ENCODE measurements around the gene VTI1A. TPM values are rescaled to one million over a fixed set of nuclear protein-coding genes. Genes with fewer than 3 reads are reported as not detected.

Gene VTI1A
- total RNA-seq, 1 experiment from 2014 or later = 22.0 TPM

GRCh38 chr10:112832361-112832878, 385.4 kb downstream of the VTI1A start:
- peaks cover 64 to 66% of the 10 kb centered on the region in 2 experiments for H3K4me1 Mint-ChIP-seq
- peak; percentile 95 for DNase-seq
- no peak overlapping the region for H4K5ac ChIP-seq (ENCODE audit: insufficient read length, low read depth, low read length)
- H4K20me1 ChIP-seq (ENCODE audit: control insufficient read depth, insufficient read depth, insufficient read length) = no peaks in the 10 kb centered on the region
- H3K27ac ChIP-seq (ENCODE audit: insufficient read length, low read depth, low read length) = peak overlapping the region; percentile 53
- no peak overlapping the region for H3K23ac ChIP-seq (ENCODE audit: insufficient read length, low read depth, low read length)
- H3K23me2 ChIP-seq (ENCODE audit: insufficient read length, low read depth, low read length, poor library complexity, severe bottlenecking) = no peaks in the 10 kb centered on the region
- peaks cover 15% of the 10 kb centered on the region for H3K27me3 Mint-ChIP-seq (ENCODE audit: low read depth)
- H3K79me2 ChIP-seq (ENCODE audit: insufficient read depth, low read length) = no peaks in the 10 kb centered on the region
- H3K18ac ChIP-seq (ENCODE audit: insufficient read length, low read depth, low read length) = peak overlapping the region; percentile 46
- H2AK5ac ChIP-seq (ENCODE audit: insufficient read length, low read length) = no peak overlapping the region
- peaks cover 12% of the 10 kb centered on the region for H3K4me1 ChIP-seq (ENCODE audit: insufficient read depth, low read length)
- no peaks in the 10 kb centered on the region for H3K27me3 ChIP-seq (ENCODE audit: insufficient read depth, low read length)
- H3K79me1 ChIP-seq (ENCODE audit: insufficient read depth, low read depth, low read length, poor library complexity, severe bottlenecking) = no peaks in the 10 kb centered on the region
- no peak for TF ChIP-seq CTCF (conservative IDR thresholded peaks at IDR 0.05)
- H2BK15ac ChIP-seq (ENCODE audit: low read depth, low read length) = no peak overlapping the region
- no peaks in the 10 kb centered on the region; a peak in 1 of 7 replicates for H3K36me3 Mint-ChIP-seq (ENCODE audit: insufficient read depth in 1 of 3, low read depth in 3 of 3)
- H2BK20ac ChIP-seq (ENCODE audit: low read depth, low read length, poor library complexity, severe bottlenecking) = peak overlapping the region; percentile 12
- H2AFZ ChIP-seq (ENCODE audit: low read length) = no peak overlapping the region
- no peaks in the 10 kb centered on the region for H3K9me3 ChIP-seq (ENCODE audit: control insufficient read depth, low read depth, low read length)
- no peaks in the 10 kb centered on the region for H3K9me3 Mint-ChIP-seq
- H4K91ac ChIP-seq (ENCODE audit: insufficient read length, low read depth, low read length) = no peak overlapping the region
- no peak overlapping the region for H3T11ph ChIP-seq (ENCODE audit: low read length)
- no peak overlapping the region for H2BK12ac ChIP-seq (ENCODE audit: insufficient read length, low read depth, low read length)
- no peak overlapping the region for H2BK5ac ChIP-seq (ENCODE audit: insufficient read length, low read length)
- no peak overlapping the region for H3K9ac ChIP-seq (ENCODE audit: extremely low read depth, insufficient read length, low read length)
- no peak overlapping the region for H2BK120ac ChIP-seq (ENCODE audit: low read depth, low read length, poor library complexity, severe bottlenecking)
- H4K8ac ChIP-seq (replicated peaks; ENCODE audit: insufficient read length, low read depth, low read length) = no peak overlapping the region
- H3K4me2 ChIP-seq (ENCODE audit: insufficient read depth, insufficient read length, low read length) = peak overlapping the region; percentile 54
- H3K4me3 Mint-ChIP-seq = peak overlapping the region; percentile 50 to 72; a peak in 4 of 5 replicates
- peak overlapping the region; percentile 69 for H3K14ac ChIP-seq (ENCODE audit: insufficient read depth, low read length)
- H3K4ac ChIP-seq (ENCODE audit: low read depth, low read length) = no peak overlapping the region
- WGBS (ENCODE audit: extremely low coverage, insufficient read length, low lambda C conversion rate) = no CpG with 5 or more reads among the region's 7 CpGs
- H3K27ac Mint-ChIP-seq = peak overlapping the region; percentile 95 to 99 (median 99)
- H3K56ac ChIP-seq (ENCODE audit: insufficient read length, low read depth, low read length) = no peak overlapping the region

Data from H9 (cell line).